ENCODE measurements around the gene INTS15. TPM values are rescaled to one million over a fixed set of nuclear protein-coding genes. Genes with fewer than 3 reads are reported as not detected.

The INTS15 gene
- total and polyA plus RNA-seq, 10 of the 15 experiments (the other 5 are each of a cell fraction or from before 2014, with no cell fraction given): 0.89 to 28.2 (median 16.8) TPM

DNA sequence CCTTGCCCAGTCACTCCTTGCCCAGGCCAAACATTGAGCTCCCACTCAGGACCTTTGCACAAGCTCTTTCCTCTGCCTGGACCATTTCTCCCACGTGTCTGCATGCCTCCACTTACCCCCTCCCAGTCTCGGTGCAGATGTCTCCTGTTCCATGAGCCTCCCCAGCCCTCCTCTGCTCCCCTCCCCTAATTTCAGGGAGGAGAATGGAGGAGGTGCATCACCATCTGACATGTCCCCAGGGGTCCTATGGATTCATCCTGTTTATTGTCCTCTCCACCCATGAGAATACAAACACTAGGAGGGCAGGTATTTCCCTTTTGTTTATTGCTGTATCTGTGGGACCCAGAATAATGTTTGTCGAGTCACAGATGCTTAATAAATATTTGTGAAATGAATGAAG lies 29.9 kb upstream of the INTS15 start:
- no TSS peak for BruUV-seq (replicated peaks)
- no peak overlapping the region for H3K4me3 ChIP-seq
- ChIA-PET SMC1A (ENCODE audit: uncharacterized antibody, unreplicated experiment) (no interaction called here), CTCF (interaction anchor here (0.6 to 2.1 kb wide), 3 partner anchors 13 to 44 kb away, joined by 3 to 20 read pairs (median 12); no protein-coding TSS in a partner anchor), RAD21 (ENCODE audit: unreplicated experiment) (interaction anchor here (1.2 to 1.8 kb wide), 2 partner anchors 18 to 44 kb away, joined by 3 to 5 read pairs; no protein-coding TSS in a partner anchor), POLR2A (no interaction called here)
- in situ Hi-C loops (cut with MboI): no loop called here
- H3K27me3 ChIP-seq (replicated peaks in 1 of 2; ENCODE audit: control insufficient read depth in 2 of 2, insufficient read depth in 2 of 2, low read length in 1 of 2): no peaks in the 10 kb centered on the region
- no peaks in the 10 kb centered on the region for H3K36me3 ChIP-seq (ENCODE audit: control insufficient read depth in 2 of 2, insufficient read depth in 2 of 2, low read length in 1 of 2)
- ATAC-seq (no peak), DNase-seq (ENCODE audit: low read depth, low spot score) (no peak), FAIRE-seq (no peak)
- intact Hi-C loops (cut with micrococcal nuclease; ENCODE audit: unreplicated experiment): no loop called here
- no peak overlapping the region for H2AFZ ChIP-seq (ENCODE audit: control insufficient read depth, low read depth, low read length)
- 26% methylated on average over 3 of the region's 3 CpGs for WGBS (ENCODE audit: insufficient coverage, insufficient replicate concordance, low lambda C conversion rate, missing lambda C conversion rate)
- H3K9ac ChIP-seq (ENCODE audit: control insufficient read depth, insufficient read depth, low read length): no peak overlapping the region
- no peaks in the 10 kb centered on the region for H3K9me3 ChIP-seq (replicated peaks; ENCODE audit: control insufficient read depth, insufficient read depth, low read length)
- H4K20me1 ChIP-seq (ENCODE audit: control insufficient read depth, insufficient read depth): no peaks in the 10 kb centered on the region
- no peaks in the 10 kb centered on the region for H3K4me1 ChIP-seq (ENCODE audit: control insufficient read depth, insufficient read depth, low read length)
- H3K27ac ChIP-seq (ENCODE audit: control insufficient read depth, insufficient read depth): no peak overlapping the region
- TF ChIP-seq, protein P1, sequence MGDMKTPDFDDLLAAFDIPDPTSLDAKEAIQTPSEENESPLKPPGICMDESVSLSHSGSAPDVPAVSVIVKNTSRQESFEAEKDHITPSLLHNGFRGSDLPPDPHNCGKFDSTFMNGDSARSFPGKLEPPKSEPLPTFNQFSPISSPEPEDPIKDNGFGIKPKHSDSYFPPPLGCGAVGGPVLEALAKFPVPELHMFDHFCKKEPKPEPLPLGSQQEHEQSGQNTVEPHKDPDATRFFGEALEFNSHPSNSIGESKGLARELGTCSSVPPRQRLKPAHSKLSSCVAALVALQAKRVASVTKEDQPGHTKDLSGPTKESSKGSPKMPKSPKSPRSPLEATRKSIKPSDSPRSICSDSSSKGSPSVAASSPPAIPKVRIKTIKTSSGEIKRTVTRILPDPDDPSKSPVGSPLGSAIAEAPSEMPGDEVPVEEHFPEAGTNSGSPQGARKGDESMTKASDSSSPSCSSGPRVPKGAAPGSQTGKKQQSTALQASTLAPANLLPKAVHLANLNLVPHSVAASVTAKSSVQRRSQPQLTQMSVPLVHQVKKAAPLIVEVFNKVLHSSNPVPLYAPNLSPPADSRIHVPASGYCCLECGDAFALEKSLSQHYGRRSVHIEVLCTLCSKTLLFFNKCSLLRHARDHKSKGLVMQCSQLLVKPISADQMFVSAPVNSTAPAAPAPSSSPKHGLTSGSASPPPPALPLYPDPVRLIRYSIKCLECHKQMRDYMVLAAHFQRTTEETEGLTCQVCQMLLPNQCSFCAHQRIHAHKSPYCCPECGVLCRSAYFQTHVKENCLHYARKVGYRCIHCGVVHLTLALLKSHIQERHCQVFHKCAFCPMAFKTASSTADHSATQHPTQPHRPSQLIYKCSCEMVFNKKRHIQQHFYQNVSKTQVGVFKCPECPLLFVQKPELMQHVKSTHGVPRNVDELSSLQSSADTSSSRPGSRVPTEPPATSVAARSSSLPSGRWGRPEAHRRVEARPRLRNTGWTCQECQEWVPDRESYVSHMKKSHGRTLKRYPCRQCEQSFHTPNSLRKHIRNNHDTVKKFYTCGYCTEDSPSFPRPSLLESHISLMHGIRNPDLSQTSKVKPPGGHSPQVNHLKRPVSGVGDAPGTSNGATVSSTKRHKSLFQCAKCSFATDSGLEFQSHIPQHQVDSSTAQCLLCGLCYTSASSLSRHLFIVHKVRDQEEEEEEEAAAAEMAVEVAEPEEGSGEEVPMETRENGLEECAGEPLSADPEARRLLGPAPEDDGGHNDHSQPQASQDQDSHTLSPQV (IDR thresholded peaks at IDR 0.05): no peak
- TF ChIP-seq, protein P2, sequence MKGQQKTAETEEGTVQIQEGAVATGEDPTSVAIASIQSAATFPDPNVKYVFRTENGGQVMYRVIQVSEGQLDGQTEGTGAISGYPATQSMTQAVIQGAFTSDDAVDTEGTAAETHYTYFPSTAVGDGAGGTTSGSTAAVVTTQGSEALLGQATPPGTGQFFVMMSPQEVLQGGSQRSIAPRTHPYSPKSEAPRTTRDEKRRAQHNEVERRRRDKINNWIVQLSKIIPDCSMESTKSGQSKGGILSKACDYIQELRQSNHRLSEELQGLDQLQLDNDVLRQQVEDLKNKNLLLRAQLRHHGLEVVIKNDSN (IDR thresholded peaks at IDR 0.05; ENCODE audit: borderline replicate concordance, extremely low read length, insufficient read depth, low read depth, low read length): no peak
- no peaks in the 10 kb centered on the region for H3K79me2 ChIP-seq (ENCODE audit: control insufficient read depth, insufficient read depth, low read length)
- no peak overlapping the region for H3K4me2 ChIP-seq (ENCODE audit: control insufficient read depth, insufficient read depth)
